BLaER1 (cell line): ENCODE data around the gene CHMP2A.
A peak's percentile ranks its signal among the peaks of the same experiment; 100 is the strongest.

Source experiments
- H3K27ac ChIP-seq: shearing (Covaris generic); formaldehyde crosslinking; 2 replicates; pipeline ENCODE4 v1.8.1; 2022
- H3K27me3 ChIP-seq: shearing (Covaris generic); formaldehyde crosslinking; 2 replicates; pipeline ENCODE4 v1.8.1; 2022
- H3K36me3 ChIP-seq: shearing (Covaris generic); formaldehyde crosslinking; 2 replicates; pipeline ENCODE4 v1.8.1; 2022
- H3K4me1 ChIP-seq: shearing (Covaris generic); formaldehyde crosslinking; 2 replicates; pipeline ENCODE4 v1.8.1; 2022
- H3K4me2 ChIP-seq: shearing (Covaris generic); formaldehyde crosslinking; 2 replicates; pipeline ENCODE4 v1.8.1; 2022
- H3K4me3 ChIP-seq: shearing (Covaris generic); formaldehyde crosslinking; 2 replicates; pipeline ENCODE4 v1.8.1; 2022
- H3K9ac ChIP-seq: shearing (Covaris generic); formaldehyde crosslinking; 2 replicates; pipeline ENCODE4 v1.8.1; 2022
- H3K9me3 ChIP-seq: shearing (Covaris generic); formaldehyde crosslinking; 2 replicates; pipeline ENCODE4 v1.8.1; 2022
- H4K20me1 ChIP-seq: shearing (Covaris generic); formaldehyde crosslinking; 2 replicates; pipeline ENCODE4 v1.8.1; 2022
- Cebpa-rat ChIP-seq: shearing (Covaris generic); IDR thresholded peaks from 2 replicates; pipeline ENCODE4 v1.8.1; 2022

The CHMP2A gene

DNA sequence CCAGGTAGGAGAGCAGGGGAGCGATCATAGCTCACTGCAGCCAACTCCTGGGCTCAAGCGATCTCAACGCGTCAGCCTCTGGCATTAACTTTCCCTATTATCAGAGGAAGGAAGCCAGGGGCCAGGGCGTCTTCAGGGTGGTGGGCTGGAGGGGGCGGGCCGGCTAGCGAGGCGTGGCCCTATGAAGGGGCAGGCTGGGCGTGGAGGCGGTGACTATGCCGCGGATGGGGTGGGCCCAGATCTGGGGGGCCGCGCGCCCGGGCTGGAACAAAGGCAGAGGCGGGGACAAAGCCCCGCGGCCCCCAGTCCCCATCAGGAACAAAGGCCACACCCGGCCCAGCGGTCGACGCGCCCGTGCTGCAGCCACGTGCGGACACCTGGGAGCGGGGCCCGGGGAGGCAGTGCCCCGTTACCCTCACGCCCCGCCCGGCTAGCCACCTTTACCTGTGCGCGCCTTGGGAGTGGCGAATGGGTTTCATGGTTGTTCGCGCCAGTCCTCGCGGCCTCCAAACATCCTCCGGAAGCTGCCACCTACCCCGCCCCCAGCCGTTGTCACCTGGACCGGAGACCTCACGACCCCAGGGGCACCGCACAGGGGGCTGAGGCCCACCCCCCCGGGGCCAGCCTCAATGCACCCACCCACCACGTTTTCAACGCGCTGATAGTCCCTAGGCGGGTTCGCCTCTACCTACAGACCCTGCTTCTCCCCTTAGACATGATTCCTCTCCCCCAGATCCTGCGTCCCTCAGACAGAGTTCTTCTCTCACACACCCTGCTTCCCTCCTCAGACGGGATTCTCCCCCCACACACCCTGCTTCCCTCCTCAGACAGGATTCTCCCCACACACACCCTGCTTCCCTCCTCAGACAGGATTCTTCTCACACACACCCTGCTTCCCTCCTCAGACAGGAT lies 16.4 kb downstream of the CHMP2A start:
- Histone ChIP-seq H3K4me1 (peaks cover 39% of the 10 kb centered on the region), H3K9ac (peak overlapping the region; percentile 81), H4K20me1 (no peaks in the 10 kb centered on the region), H3K9me3 (no peaks in the 10 kb centered on the region), H3K27ac (peak overlapping the region; percentile 94), H3K27me3 (no peaks in the 10 kb centered on the region), H3K4me2 (peak overlapping the region; percentile 89), H3K4me3 (peak overlapping the region; percentile 65), H3K36me3 (no peaks in the 10 kb centered on the region)
- no peak for TF ChIP-seq Cebpa-rat

DNA sequence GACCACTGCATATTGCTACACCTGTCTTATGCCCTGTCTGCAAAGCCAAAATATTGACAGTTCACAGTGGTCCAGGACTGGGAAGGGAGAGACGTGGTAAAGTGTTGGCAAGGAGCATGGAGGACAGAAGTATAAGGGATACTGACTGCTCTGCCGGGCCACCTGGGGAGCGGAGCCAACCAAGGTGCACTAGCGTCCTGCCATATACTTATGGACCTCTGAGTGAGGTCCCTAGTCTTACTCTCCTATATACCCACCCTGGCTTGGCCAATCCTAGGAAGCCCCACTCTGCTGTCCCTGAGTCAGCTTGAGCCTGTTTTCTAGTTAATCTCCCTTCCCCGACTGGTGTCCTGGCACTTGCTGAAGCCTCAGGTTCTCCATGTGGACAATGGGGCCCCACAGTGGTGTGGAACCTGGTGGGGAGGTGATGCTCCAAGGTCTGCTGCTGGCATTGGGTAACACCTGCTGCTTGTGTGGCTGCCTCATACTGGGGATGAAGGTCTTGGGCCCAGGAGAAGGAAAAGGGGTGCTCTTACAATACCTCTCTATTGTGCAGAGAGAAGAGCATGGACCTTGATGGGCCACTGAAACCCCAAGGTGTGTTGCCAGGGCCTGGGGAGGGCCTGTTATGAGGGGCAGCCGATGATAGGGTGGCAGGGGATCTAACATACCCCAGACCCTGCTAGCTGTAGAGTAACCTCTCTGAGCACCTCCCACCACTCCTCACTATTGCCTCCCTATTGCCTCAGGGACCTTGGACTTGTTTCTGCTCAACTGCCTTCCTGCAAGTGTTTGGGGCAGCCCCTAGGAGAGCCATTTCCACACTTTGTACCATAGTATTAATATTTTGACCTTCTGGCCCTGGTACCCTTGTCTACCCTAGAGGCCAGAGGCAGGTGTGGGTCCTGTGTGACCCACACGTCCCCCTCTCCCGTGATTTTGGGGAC lies 17.8 kb downstream of the CHMP2A start:
- Histone ChIP-seq H3K36me3 (no peaks in the 10 kb centered on the region), H3K4me2 (peak overlapping the region; percentile 89), H3K9me3 (no peaks in the 10 kb centered on the region), H3K27ac (peak overlapping the region; percentile 94), H3K9ac (peak overlapping the region; percentile 81), H3K27me3 (no peaks in the 10 kb centered on the region), H3K4me1 (peaks cover 28% of the 10 kb centered on the region), H3K4me3 (0 out of 2 replicates have a peak overlapping the region, but pooled peaks have one; percentile 65), H4K20me1 (no peaks in the 10 kb centered on the region)
- no peak for TF ChIP-seq Cebpa-rat

DNA sequence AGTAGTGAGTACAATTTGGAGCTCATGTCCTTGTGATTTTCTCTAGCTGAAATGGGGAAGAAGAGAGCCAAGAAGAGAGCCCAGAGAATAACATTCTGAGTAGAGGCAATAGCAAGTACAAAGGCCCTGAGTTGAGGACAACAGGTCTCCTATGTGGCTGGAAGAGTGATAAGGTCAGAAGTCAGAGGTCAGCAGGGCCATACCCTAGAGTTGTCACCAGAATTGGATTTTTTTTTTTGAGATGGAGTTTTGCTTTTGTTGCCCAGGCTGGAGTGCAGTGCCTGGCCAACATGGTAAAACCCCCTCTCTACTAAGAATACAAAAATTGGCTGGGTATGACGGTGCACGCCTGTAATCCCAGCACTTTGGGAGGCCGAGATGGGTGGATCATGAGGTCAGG lies 19.0 kb downstream of the CHMP2A start:
- no peaks in the 10 kb centered on the region for H3K9me3 ChIP-seq
- no peak overlapping the region for H3K4me2 ChIP-seq
- no peaks in the 10 kb centered on the region for H3K36me3 ChIP-seq
- no peaks in the 10 kb centered on the region for H3K27me3 ChIP-seq
- TF ChIP-seq Cebpa-rat: no peak
- H3K4me1 ChIP-seq: peaks cover 28% of the 10 kb centered on the region
- no peak overlapping the region for H3K9ac ChIP-seq
- no peak overlapping the region for H3K27ac ChIP-seq
- H4K20me1 ChIP-seq: no peaks in the 10 kb centered on the region
- no peak overlapping the region for H3K4me3 ChIP-seq

DNA sequence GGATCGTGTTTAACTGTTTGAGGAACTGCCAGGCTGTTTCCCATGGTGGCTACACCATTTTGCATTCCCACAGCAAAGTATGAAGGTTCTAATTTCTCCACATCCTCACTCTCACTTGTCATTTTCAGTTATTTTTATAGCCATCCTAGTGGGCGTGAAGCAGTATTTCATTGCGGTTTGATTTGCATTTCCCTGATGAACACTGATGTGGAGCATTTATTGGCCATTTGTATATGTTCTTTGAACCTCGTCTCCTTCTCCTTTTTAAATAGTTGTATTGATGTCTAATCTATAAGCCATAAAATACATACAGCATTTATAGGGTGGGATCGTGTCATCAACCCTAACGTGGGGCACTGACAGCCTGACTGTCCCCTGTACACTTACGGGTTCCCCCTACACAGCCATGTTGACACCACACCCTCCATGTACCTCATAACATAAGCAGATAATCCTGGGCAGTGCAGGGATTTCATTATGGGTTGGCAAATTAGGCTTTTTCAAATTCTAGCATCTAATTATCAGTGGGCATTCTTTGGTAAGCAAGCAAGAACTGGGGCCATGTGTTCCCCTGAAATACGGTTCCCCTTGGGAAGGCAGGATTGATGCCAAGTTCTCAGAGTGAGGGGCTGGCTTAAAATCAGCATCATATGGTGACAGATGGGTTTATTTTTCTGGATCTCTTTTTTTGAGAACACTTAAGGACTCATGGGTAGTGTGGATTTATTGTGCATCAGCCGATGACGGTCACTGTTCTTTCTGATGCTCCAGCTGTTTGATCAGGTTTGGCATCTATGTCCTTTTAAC lies 23.7 kb downstream of the CHMP2A start:
- TF ChIP-seq Cebpa-rat: no peak
- Histone ChIP-seq H3K9me3 (no peaks in the 10 kb centered on the region), H4K20me1 (no peaks in the 10 kb centered on the region), H3K9ac (no peak overlapping the region), H3K27ac (no peak overlapping the region), H3K36me3 (no peaks in the 10 kb centered on the region), H3K27me3 (no peaks in the 10 kb centered on the region), H3K4me3 (no peak overlapping the region), H3K4me2 (no peak overlapping the region), H3K4me1 (no peaks in the 10 kb centered on the region)

DNA sequence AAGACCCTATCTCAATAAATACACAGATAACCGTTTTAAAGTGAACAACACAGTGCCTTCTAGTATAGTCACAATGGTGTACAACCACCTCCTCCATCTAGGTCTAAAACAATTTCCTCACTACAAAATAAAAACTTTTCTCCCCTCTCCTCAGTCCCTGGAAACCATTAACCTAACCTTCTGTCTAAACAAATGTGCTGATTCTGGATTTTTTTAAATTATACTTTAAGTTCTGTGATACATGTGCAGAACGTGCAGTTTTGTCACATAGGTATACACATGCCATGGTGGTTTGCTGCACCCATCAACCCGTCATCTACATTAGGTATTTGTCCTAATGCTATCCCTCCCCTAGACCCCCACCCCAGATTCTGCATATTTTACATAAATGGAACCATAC lies 25.5 kb downstream of the CHMP2A start:
- Histone ChIP-seq H3K36me3 (no peaks in the 10 kb centered on the region), H3K9me3 (no peaks in the 10 kb centered on the region), H3K4me3 (no peak overlapping the region), H3K9ac (no peak overlapping the region), H3K27me3 (no peaks in the 10 kb centered on the region), H3K4me2 (no peak overlapping the region), H3K4me1 (no peaks in the 10 kb centered on the region), H4K20me1 (no peaks in the 10 kb centered on the region), H3K27ac (no peak overlapping the region)
- no peak for TF ChIP-seq Cebpa-rat

DNA sequence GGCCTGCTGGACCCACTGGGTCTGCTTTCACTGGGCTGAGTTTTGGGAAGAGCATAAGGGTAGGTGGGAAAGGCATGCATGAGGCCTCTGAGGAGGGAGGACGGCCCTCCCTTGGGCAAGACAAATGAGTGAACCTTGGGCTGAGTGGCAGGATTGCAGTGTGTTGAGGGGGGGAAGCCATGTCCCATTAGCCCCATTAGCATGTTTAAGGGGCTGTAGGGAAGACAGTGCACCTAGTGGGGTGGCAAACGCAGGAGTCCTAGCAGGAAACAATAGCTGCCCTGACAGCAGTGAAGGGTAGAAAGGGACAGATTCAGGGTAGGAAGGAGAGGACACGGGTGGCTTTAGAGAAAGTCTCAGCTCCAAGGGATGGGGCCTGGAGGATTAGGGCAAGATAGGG lies 32.2 kb downstream of the CHMP2A start:
- no peak overlapping the region for H3K4me3 ChIP-seq
- H3K27me3 ChIP-seq: no peaks in the 10 kb centered on the region
- H3K36me3 ChIP-seq: no peaks in the 10 kb centered on the region
- H3K4me2 ChIP-seq: no peak overlapping the region
- H3K9ac ChIP-seq: no peak overlapping the region
- no peak for TF ChIP-seq Cebpa-rat
- H3K4me1 ChIP-seq: peaks cover 17% of the 10 kb centered on the region
- no peak overlapping the region for H3K27ac ChIP-seq
- peaks cover 10% of the 10 kb centered on the region for H4K20me1 ChIP-seq
- H3K9me3 ChIP-seq: no peaks in the 10 kb centered on the region

DNA sequence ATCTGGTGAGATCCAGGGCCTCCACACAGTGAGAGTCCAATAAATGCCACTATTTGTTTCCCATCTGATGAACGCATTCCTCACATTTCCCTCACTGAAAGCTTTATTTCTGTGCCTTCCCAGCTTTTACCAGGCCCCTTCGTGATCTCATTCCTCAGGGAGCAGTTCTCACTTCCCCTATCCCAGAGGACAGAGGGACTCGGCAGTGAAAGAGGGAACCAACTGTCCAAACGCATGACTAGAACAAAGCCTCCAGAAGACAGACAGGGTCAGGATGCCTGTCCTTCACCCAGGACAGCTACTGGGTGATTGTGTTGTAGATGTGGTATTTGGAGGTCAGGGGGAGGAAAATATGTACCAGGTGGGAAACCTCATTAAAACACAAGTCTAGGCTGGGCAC lies 33.3 kb downstream of the CHMP2A start:
- Histone ChIP-seq H3K36me3 (peaks cover 9% of the 10 kb centered on the region), H3K4me1 (peaks cover 22% of the 10 kb centered on the region), H4K20me1 (peaks cover 18% of the 10 kb centered on the region), H3K4me3 (no peak overlapping the region), H3K27me3 (no peaks in the 10 kb centered on the region), H3K9me3 (no peaks in the 10 kb centered on the region), H3K4me2 (no peak overlapping the region), H3K27ac (no peak overlapping the region), H3K9ac (no peak overlapping the region)
- no peak for TF ChIP-seq Cebpa-rat

DNA sequence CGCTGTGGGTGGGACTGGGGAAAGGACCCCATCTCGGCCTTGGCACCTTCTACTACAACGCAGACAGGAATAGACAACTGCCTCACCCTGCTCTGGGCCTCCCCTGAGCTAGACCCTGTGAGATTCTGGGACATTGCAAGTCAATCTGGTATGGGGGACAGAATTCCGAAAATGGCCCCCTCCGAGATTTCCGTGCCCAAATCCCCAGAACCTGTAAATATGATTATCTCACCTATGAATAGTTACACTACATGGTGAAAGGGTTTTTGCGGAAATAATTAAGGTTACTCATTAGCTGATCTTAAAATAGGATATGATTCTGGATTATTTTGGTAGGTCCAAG lies 34.7 kb downstream of the CHMP2A start:
- TF ChIP-seq Cebpa-rat: no peak
- peak overlapping the region; percentile 93 for H3K9ac ChIP-seq
- peak overlapping the region; percentile 97 for H3K4me2 ChIP-seq
- H3K4me1 ChIP-seq: peaks cover 34% of the 10 kb centered on the region
- H3K27me3 ChIP-seq: no peaks in the 10 kb centered on the region
- peak overlapping the region; percentile 86 for H3K4me3 ChIP-seq
- H3K36me3 ChIP-seq: peaks cover 23% of the 10 kb centered on the region
- no peaks in the 10 kb centered on the region for H3K9me3 ChIP-seq
- peak overlapping the region; percentile 96 for H3K27ac ChIP-seq
- H4K20me1 ChIP-seq: peaks cover 28% of the 10 kb centered on the region
